Heart right ventricle (tissue), 16 donors: ENCODE data around the gene TCF3. TPM values are rescaled to one million over a fixed set of nuclear protein-coding genes. Genes with fewer than 3 reads are reported as not detected.

Experiments
- ATAC-seq, 8 donors: fragments of 200-7000 bp; cut with Tn5 transposase; one replicate each; pipeline ENCODE4 v1.9.1; 2020; ENCODE audit warnings: mild to moderate bottlenecking in 8 of 8, moderate library complexity in 8 of 8, moderate number of reproducible peaks in 1 of 8
- DNase-seq, 2 donors: peaks; one replicate each; pipeline ENCODE4 v3.0.0-alpha.2; 2020
- H3K27ac ChIP-seq, 10 donors: fragments of 200-600 bp; sonication (generic) in 2 of 10; one replicate each; pipeline versions ENCODE4 v1.5.0 to v1.8.0; 2020 to 2022; ENCODE audit warnings: mild to moderate bottlenecking in 3 of 10
- H3K27me3 ChIP-seq, 7 donors: fragments of 200-600 bp; one replicate each; pipeline ENCODE4 v1.8.0; 2021 to 2022; ENCODE audit warnings: mild to moderate bottlenecking in 2 of 7
- H3K36me3 ChIP-seq, 9 donors: fragments of 200-600 bp; sonication (generic) in 1 of 9; one replicate each; pipeline versions ENCODE4 v1.5.0 to v1.8.0; 2020 to 2022; ENCODE audit warnings: mild to moderate bottlenecking in 2 of 9
- H3K4me1 ChIP-seq, 9 donors: fragments of 200-600 bp; sonication (generic) in 1 of 9; one replicate each; pipeline versions ENCODE4 v1.5.0 to v1.8.0; 2020 to 2022; ENCODE audit warnings: mild to moderate bottlenecking in 4 of 9
- H3K4me3 ChIP-seq, 10 donors: fragments of 200-600 bp; sonication (generic) in 2 of 10; one replicate each; pipeline versions ENCODE4 v1.5.0 to v1.8.0; 2020 to 2022; ENCODE audit warnings: mild to moderate bottlenecking in 7 of 10, moderate library complexity in 2 of 10
- H3K9me3 ChIP-seq, 11 donors: fragments of 200-600 bp in 10 of 11; sonication (generic) in 2 of 11; one replicate each; pipeline versions ENCODE4 v1.5.0 to v1.8.0; 2013 to 2022; ENCODE audit warnings: mild to moderate bottlenecking in 2 of 11, control low read depth in 1 of 11, moderate library complexity in 1 of 11
- WGBS, 2 donors: extraction: QIAGEN DNeasy Blood & Tissue Kit; methylation state at CpG; one replicate each; pipeline ENCODE4 v1.1.7; 2013; ENCODE audit warnings: inconsistent platforms in 1 of 2; 5-methylcytosine and 5-hydroxymethylcytosine counted together
- intact Hi-C, 10 donors: fragments of 100-400 bp; cut with DNase I; formaldehyde crosslinking; loops; one replicate each; pipeline versions ENCODE4 v1.11.1 to v1.14.2; 2022
- polyA plus RNA-seq, 2 donors: library from polyadenylated mRNA; stranded (reverse); fragments of 200-250 nt; gene quantifications; one replicate each; pipeline ENCODE4 v1.2.3, GENCODE V29; 2013
- total RNA-seq, 10 donors: library from RNA; stranded (reverse); fragmentation: NEBNext Ultra II Directional in 3 of 10; extraction: Animal tissue kit (Norgen Biotek cat#: 25700) in 3 of 10; gene quantifications; one replicate each; pipeline versions ENCODE4 v1.2.1 to v1.2.4, GENCODE V29; 2021 to 2023
- TF ChIP-seq, protein P1 (sequence below), 9 donors: fragments of 200-600 bp; sonication (generic) in 2 of 9; IDR thresholded peaks; one replicate each; pipeline versions ENCODE4 v1.5.0 to v1.8.0; 2021 to 2022; ENCODE audit warnings: antibody characterized with exemption in 9 of 9, mild to moderate bottlenecking in 5 of 9, moderate library complexity in 1 of 9
- donor health status: Arrhythmogenic right ventricular cardiomyopathy.
- donor health status: ischemic (EF 13 %, LVEDD 7.1; RV severe dilation, severe dysfunction).
- donor health status: healthy with polysubstance abuse.
- donor health status: DM: no; HTN: yes; CAD: no.
- donor health status: DM: no; HTN: no; CAD: no.
- donor health status: ischemic (EF 25% LVEDD 6.9; RV normal size, moderate dysfunction).
- donor health status: ischemic (EF 25% LVEDD 5.7; RV mildly dilated, moderate dysfunction).
- donor health status: healthy.
- donor health status: DM: yes; HTN: yes; CAD: no.
- donor health status: Ischemic cardiomyopathy.
- donor health status: ischemic (EF 35%, LVEDD 5.7; RV mildly dilated, moderate dysfunction).
- donor health status: nonischemic (EF 11% LVEDD 7.7; RV severe dilation, severe dysfunction).
- donor health status: DM: yes; HTN: yes; CAD: no.
- donor health status: PGD.
- donor health status: ischemic (EF 29% LVEDD 5.4; RV normal size, mild dysfunction).
- donor health status: nonischemic (EF 23%, LVEDD 6.1; RV moderate dilation, normal function).

The TCF3 gene
- total and polyA plus RNA-seq, 12 donors: 12.4 to 38.1 (median 19.5) TPM

DNA sequence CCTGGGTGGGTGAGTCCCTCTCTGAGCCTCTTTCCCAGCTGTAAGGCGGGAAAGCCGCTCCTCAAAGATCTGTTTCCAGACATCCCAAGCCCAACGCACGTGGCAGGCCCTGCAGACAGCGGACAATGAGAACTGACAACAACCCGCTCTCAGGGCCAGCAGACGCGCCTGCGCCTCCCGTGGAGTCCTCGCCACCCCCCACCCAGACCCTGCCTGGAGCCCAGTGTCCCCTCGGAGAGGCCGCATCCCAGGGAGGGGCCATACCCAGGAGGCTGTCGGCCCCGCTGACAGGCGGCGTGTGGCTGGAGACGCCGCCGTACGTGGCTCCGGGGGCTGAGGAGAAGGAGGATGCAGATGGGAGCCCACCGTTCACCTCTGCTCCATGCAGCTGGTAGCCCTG, 30.8 kb downstream of the TCF3 start:
- Histone ChIP-seq H3K9me3 (no peaks in the 10 kb centered on the region), H3K27me3 (no peaks in the 10 kb centered on the region), H3K4me1 (peaks cover 0 to 24% (median 8%) of the 10 kb centered on the region in 9 donors), H3K27ac (no peak overlapping the region), H3K36me3 (peaks cover 0 to 94% (median 2%) of the 10 kb centered on the region in 9 donors), H3K4me3 (no peak overlapping the region)
- intact Hi-C loops: loop anchor here in 1 of 10 donors (5.0 kb wide), 1 partner anchor 146 kb away; no protein-coding TSS in a partner anchor
- ATAC-seq (no peak), DNase-seq (no peak)
- TF ChIP-seq, protein P1, sequence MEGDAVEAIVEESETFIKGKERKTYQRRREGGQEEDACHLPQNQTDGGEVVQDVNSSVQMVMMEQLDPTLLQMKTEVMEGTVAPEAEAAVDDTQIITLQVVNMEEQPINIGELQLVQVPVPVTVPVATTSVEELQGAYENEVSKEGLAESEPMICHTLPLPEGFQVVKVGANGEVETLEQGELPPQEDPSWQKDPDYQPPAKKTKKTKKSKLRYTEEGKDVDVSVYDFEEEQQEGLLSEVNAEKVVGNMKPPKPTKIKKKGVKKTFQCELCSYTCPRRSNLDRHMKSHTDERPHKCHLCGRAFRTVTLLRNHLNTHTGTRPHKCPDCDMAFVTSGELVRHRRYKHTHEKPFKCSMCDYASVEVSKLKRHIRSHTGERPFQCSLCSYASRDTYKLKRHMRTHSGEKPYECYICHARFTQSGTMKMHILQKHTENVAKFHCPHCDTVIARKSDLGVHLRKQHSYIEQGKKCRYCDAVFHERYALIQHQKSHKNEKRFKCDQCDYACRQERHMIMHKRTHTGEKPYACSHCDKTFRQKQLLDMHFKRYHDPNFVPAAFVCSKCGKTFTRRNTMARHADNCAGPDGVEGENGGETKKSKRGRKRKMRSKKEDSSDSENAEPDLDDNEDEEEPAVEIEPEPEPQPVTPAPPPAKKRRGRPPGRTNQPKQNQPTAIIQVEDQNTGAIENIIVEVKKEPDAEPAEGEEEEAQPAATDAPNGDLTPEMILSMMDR (IDR thresholded peaks at IDR 0.05): no peak
- 92 to 93% methylated on average over 23 of the region's 23 CpGs for WGBS, 2 donors

DNA sequence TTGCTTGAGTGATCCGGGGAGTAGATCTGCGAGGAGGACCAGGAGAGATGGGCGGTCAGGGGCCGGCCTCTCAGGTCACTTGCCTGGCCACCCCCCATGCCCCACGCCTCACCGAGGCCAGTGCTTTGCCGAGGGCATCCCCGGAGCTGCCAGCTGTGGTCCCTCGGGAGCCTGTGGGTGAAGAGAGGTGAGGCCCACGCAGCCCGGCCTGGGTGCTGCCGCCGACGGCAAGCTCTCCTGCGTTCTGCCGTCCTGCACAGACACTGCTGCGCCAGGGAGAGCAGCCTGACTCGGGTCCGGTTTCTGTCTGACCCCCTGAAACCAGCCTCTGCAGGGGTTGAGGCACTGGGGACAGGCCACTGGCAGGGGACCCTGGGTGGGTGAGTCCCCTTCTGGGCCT, 31.4 kb downstream of the TCF3 start:
- Histone ChIP-seq H3K27ac (no peak overlapping the region), H3K4me1 (peaks cover 0 to 25% (median 8%) of the 10 kb centered on the region in 9 donors), H3K4me3 (no peak overlapping the region), H3K36me3 (peaks cover 0 to 97% (median 0%) of the 10 kb centered on the region in 9 donors), H3K9me3 (peaks cover 0 to 2% (median 0%) of the 10 kb centered on the region in 11 donors), H3K27me3 (no peaks in the 10 kb centered on the region)
- intact Hi-C loops: loop anchor here in 1 of 10 donors (5.0 kb wide), 1 partner anchor 146 kb away; no protein-coding TSS in a partner anchor
- DNase-seq: no peak
- 90% methylated on average over 19 of the region's 19 CpGs for WGBS, 2 donors
- TF ChIP-seq, protein P1 (IDR thresholded peaks at IDR 0.05): no peak
- no peak for ATAC-seq

DNA sequence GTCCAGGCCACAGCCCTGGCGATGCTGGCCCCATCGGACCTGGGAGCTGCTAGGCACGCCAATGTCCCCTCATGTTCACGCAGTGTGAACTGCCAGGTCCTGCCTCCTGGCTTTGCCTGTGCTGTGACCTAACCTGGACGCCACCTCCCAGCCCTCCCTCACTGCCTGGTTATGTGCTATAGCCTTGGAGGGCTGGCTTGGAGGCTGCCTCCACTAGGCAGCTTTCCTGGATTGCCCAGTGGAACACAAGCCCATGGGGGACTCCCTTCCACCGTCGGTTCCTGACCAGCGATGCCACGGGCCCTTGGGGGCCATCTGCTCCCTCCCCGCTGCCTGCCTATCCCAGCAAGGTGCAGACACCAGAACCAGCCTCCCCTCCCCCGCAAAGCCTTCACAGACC, 31.9 kb downstream of the TCF3 start:
- H3K27me3 ChIP-seq: no peaks in the 10 kb centered on the region
- WGBS, 2 donors: 89 to 91% methylated on average over 11 of the region's 11 CpGs
- no peak overlapping the region for H3K4me3 ChIP-seq
- intact Hi-C loops: loop anchor here in 1 of 10 donors (5.0 kb wide), 1 partner anchor 147 kb away; no protein-coding TSS in a partner anchor
- H3K36me3 ChIP-seq: peaks cover 0 to 97% (median 0%) of the 10 kb centered on the region in 9 donors
- H3K27ac ChIP-seq: no peak overlapping the region
- TF ChIP-seq, protein P1 (IDR thresholded peaks at IDR 0.05): no peak
- peaks cover 0 to 25% (median 8%) of the 10 kb centered on the region in 9 donors for H3K4me1 ChIP-seq
- ATAC-seq (no peak), DNase-seq (no peak)
- H3K9me3 ChIP-seq: peaks cover 0 to 6% (median 0%) of the 10 kb centered on the region in 11 donors

DNA sequence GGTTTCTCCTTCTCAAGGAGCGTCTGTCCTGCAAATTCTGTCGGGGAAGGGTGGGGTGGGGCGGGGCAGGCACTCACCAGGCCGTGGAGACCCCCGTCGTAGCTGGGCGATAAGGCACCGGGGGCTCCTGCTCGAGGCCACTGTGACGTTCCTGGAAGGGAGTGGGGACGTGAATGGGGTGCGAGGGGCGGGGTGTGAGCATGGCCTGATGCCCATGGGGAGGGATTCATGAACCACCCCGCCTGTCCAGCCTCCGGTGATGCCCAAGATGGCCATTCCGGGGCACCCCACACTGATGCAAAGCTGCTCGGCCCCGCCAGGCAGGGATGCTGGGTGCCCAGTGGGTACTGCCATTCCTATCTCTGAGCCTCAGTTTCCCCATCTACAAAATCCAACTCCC, 32.7 kb downstream of the TCF3 start:
- H3K9me3 ChIP-seq: peaks cover 0 to 6% (median 0%) of the 10 kb centered on the region in 11 donors
- DNase-seq (no peak), ATAC-seq (no peak)
- TF ChIP-seq, protein P1 (IDR thresholded peaks at IDR 0.05): no peak
- H3K27me3 ChIP-seq: no peaks in the 10 kb centered on the region
- peaks cover 0 to 97% (median 6%) of the 10 kb centered on the region in 9 donors for H3K36me3 ChIP-seq
- peaks cover 0 to 25% (median 8%) of the 10 kb centered on the region in 9 donors for H3K4me1 ChIP-seq
- 91 to 92% methylated on average over 18 of the region's 18 CpGs for WGBS, 2 donors
- H3K4me3 ChIP-seq: no peak overlapping the region
- H3K27ac ChIP-seq: no peak overlapping the region
- intact Hi-C loops: loop anchor here in 2 of 10 donors (5.0 kb wide), 2 partner anchors 43 to 148 kb away; no protein-coding TSS in a partner anchor
